ENCODE results near the gene CAMTA1.

GRCh38 chr1:7526867-7527732 is 741.8 kb downstream of the CAMTA1 start:
- no peak for TF ChIP-seq POLR2A (IDR thresholded peaks at IDR 0.05; ENCODE audit: low read length)
- no peak for TF ChIP-seq GATA1 (IDR thresholded peaks at IDR 0.05; ENCODE audit: low read depth, low read length)

Measured in erythroblast (primary cell).